Tibial nerve (tissue), 4 donors: ENCODE measurements around the gene TXNDC12.

ENCODE experiments used
- EP300 ChIP-seq, 2 donors: sonication (generic); formaldehyde crosslinking; IDR thresholded peaks; one replicate each; pipeline ENCODE4 v1.6.1; 2017; ENCODE audit warnings: antibody characterized with exemption in 2 of 2, mild to moderate bottlenecking in 1 of 2
- POLR2A ChIP-seq, 2 donors: fragments of 450-650 bp; IDR thresholded peaks; one replicate each; pipeline ENCODE4 v1.6.1; 2017; ENCODE audit warnings: antibody characterized with exemption in 2 of 2, mild to moderate bottlenecking in 2 of 2, moderate library complexity in 2 of 2
- TF ChIP-seq, protein P1 (sequence below), 5 experiments: fragments of 200-600 bp in 3 of 5; fragments of 450-650 bp in 2 of 5; sonication (generic) in 3 of 5; IDR thresholded peaks; one replicate each; pipeline ENCODE4 v1.5.1; 2016 to 2019; ENCODE audit warnings: antibody characterized with exemption in 5 of 5, mild to moderate bottlenecking in 3 of 5, moderate library complexity in 2 of 5

DNA sequence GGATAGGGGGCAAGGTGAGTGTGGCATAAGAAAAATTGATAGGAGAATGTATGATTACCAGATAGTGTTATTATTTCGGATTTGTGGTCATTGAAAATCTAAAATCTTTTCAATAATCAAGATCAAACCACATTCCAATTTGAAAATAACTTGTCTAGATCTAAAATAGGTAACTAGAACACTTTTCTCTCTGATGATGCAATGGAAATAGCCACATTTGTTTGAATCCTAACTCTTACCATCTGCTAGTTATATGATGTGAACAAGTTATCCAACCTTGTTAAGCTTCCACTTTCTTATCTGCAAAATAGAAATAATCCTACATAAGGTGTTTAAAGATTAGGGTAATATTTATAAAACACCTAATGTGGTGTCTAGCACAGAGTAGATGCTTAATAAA, 4.9 kb upstream of the TXNDC12 start:
- TF ChIP-seq, protein P1, sequence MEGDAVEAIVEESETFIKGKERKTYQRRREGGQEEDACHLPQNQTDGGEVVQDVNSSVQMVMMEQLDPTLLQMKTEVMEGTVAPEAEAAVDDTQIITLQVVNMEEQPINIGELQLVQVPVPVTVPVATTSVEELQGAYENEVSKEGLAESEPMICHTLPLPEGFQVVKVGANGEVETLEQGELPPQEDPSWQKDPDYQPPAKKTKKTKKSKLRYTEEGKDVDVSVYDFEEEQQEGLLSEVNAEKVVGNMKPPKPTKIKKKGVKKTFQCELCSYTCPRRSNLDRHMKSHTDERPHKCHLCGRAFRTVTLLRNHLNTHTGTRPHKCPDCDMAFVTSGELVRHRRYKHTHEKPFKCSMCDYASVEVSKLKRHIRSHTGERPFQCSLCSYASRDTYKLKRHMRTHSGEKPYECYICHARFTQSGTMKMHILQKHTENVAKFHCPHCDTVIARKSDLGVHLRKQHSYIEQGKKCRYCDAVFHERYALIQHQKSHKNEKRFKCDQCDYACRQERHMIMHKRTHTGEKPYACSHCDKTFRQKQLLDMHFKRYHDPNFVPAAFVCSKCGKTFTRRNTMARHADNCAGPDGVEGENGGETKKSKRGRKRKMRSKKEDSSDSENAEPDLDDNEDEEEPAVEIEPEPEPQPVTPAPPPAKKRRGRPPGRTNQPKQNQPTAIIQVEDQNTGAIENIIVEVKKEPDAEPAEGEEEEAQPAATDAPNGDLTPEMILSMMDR (IDR thresholded peaks at IDR 0.05) = no peak
- no peak for TF ChIP-seq EP300 (IDR thresholded peaks at IDR 0.05)
- no peak for TF ChIP-seq POLR2A (IDR thresholded peaks at IDR 0.05)
